Measurements from ENCODE around the gene FCHSD1. TPM values are rescaled to one million over a fixed set of nuclear protein-coding genes. Genes with fewer than 3 reads are reported as not detected.

The FCHSD1 gene
- total and polyA plus RNA-seq, 7 donors: 3.0 to 31.3 (median 17.9) TPM

DNA sequence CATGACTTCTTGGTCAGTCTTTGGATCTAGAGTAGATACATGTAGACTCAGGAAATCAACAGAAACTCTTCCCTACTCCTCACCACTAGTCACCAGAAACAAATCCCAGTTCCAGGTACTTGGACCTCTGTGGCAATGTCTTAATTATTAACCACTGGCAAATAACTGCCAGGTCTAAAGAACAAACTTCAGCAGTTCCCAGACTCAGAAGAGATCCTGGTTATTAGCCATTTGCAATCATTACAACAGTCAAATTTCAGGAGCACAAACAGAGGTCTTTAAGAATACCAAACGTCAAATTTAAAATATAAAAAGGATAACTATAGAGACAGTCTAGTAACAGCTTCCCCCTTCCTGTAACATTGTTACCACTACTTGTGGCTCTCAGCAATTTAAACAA lies 42.7 kb downstream of the FCHSD1 start:
- Histone ChIP-seq H3K27ac (no peak overlapping the region), H3K4me1 (peaks cover 0 to 9% (median 4%) of the 10 kb centered on the region in 4 donors), H3K9me3 (no peaks in the 10 kb centered on the region), H3K36me3 (no peaks in the 10 kb centered on the region), H3K27me3 (no peaks in the 10 kb centered on the region), H3K4me3 (no peak overlapping the region)
- 17 to 22% methylated on average over 1 of the region's 1 CpG for WGBS, 2 donors
- TF ChIP-seq, protein P1, sequence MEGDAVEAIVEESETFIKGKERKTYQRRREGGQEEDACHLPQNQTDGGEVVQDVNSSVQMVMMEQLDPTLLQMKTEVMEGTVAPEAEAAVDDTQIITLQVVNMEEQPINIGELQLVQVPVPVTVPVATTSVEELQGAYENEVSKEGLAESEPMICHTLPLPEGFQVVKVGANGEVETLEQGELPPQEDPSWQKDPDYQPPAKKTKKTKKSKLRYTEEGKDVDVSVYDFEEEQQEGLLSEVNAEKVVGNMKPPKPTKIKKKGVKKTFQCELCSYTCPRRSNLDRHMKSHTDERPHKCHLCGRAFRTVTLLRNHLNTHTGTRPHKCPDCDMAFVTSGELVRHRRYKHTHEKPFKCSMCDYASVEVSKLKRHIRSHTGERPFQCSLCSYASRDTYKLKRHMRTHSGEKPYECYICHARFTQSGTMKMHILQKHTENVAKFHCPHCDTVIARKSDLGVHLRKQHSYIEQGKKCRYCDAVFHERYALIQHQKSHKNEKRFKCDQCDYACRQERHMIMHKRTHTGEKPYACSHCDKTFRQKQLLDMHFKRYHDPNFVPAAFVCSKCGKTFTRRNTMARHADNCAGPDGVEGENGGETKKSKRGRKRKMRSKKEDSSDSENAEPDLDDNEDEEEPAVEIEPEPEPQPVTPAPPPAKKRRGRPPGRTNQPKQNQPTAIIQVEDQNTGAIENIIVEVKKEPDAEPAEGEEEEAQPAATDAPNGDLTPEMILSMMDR (IDR thresholded peaks at IDR 0.05): no peak
- TF ChIP-seq POLR2A (IDR thresholded peaks at IDR 0.05) (no peak), EP300 (IDR thresholded peaks at IDR 0.05) (no peak), POLR2AphosphoS5 (IDR thresholded peaks at IDR 0.05) (no peak)
- DNase-seq: no peak
- intact Hi-C loops (cut with DNase I): no loop called here

DNA sequence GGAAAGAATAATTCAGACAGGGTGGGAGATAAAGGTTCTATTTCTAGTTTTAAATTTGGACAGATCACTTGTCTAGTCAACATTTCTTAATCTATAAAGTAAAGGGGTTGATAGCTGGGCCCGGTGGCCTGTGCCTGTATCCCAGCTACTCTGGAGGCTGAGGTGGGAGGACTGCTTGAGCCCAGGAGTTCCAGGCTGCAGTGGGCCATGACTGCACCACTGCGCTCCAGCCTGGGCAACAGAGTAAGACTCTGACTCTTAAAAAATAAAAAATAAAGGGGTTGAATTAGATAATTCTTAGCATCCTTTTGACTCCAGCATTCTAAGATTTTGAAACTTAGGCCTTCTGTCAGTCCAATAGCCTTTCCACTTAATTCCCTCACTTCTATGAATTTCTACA lies 43.2 kb downstream of the FCHSD1 start:
- Histone ChIP-seq H3K27ac (no peak overlapping the region), H3K9me3 (no peaks in the 10 kb centered on the region), H3K36me3 (no peaks in the 10 kb centered on the region), H3K27me3 (no peaks in the 10 kb centered on the region), H3K4me3 (no peak overlapping the region), H3K4me1 (peaks cover 0 to 12% (median 5%) of the 10 kb centered on the region in 4 donors)
- intact Hi-C loops (cut with DNase I): no loop called here
- 95 to 96% methylated on average over 2 of the region's 2 CpGs for WGBS, 2 donors
- TF ChIP-seq EP300 (IDR thresholded peaks at IDR 0.05) (no peak), POLR2AphosphoS5 (IDR thresholded peaks at IDR 0.05) (no peak), POLR2A (IDR thresholded peaks at IDR 0.05) (no peak)
- TF ChIP-seq, protein P1 (IDR thresholded peaks at IDR 0.05): no peak
- no peak for DNase-seq

DNA sequence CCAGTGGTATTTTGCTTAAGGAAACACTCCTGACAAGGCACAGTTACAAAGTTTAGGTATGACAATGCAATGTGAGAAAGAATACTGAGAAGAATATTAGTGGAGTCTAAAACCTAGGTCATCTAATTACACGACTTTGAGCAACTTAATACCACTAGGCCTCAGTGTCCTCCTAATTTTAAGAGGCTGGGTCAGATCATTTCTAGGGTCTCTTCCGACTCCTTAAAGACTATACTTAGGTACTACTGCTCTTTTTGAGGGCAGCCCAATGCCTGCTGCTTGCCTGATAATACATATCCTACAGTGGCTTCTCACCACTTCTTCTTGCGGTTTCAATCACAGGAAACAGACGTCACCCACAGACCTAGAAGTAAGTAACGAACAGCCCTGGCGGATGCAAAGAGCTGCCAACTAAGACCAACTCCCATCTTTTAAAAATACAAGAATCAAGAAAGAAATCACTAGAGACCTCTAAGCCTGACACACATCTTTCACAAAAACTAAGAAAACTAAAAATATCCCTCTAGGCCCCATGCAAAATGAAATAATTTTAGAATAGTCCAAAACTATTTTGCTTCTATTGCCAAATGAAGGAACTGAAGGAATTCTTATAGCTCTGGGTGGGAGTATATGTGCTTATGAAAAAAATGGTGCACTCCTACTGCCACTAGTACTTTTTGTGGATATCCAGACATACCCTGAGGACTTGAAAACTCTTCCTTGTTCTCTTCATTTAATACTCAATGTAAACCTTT lies 45.5 kb downstream of the FCHSD1 start:
- Histone ChIP-seq H3K36me3 (no peaks in the 10 kb centered on the region), H3K27me3 (no peaks in the 10 kb centered on the region), H3K27ac (peak overlapping the region in 3 of 4 donors; percentile 22 to 69 (median 55)), H3K9me3 (no peaks in the 10 kb centered on the region), H3K4me1 (peaks cover 0 to 12% (median 5%) of the 10 kb centered on the region in 4 donors), H3K4me3 (no peak overlapping the region)
- peak in 1 of 4 donors; percentile 38 for TF ChIP-seq POLR2AphosphoS5 (IDR thresholded peaks at IDR 0.05)
- TF ChIP-seq, protein P1 (IDR thresholded peaks at IDR 0.05): no peak
- intact Hi-C loops (cut with DNase I): no loop called here
- 37 to 80% methylated on average over 6 of the region's 6 CpGs for WGBS, 2 donors
- DNase-seq: peak; percentile 72

DNA sequence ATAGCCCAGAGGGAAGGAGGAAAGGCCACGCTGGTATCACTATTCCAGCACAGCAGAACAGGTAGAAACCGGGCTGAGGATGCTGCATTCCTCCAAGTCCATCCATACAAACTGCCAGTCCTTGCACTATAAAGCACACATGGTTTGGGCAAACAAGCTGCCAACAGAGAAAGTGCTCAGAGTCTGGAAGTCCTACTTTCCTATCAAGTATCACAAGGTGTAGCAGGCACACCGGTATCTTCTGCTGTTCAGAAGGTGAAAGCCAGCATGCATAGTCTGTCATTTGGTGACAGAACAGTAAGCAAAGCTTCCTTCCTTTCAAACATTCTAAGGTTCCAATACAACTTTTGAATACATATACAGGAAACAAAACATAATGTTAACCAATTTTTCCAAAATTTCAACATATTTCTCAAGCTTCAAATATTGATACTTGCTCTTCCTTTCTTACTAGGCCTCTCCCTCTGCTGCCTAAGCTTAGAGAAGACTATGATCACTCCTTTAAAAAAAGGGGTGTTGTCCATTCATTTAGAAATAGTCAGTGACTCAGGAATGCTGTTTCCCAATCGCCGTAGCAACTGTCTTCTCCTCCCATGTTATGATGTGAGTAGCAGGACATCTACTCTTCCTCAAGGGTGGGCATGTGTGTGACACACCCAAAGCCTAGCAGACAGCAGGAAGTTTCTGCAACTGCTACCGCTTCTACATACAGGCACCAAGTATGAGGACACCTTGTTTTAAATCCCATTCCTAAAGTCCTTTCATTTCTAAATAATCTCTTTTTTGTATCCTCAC lies 47.1 kb downstream of the FCHSD1 start:
- Histone ChIP-seq H3K4me1 (peaks cover 0 to 15% (median 5%) of the 10 kb centered on the region in 4 donors), H3K36me3 (no peaks in the 10 kb centered on the region), H3K4me3 (no peak overlapping the region), H3K9me3 (no peaks in the 10 kb centered on the region), H3K27me3 (no peaks in the 10 kb centered on the region), H3K27ac (peak overlapping the region; percentile 27 to 69 (median 32))
- WGBS, 2 donors: 43 to 49% methylated on average over 6 of the region's 6 CpGs
- TF ChIP-seq EP300 (IDR thresholded peaks at IDR 0.05): no peak
- peak in 1 of 4 donors; percentile 53 for TF ChIP-seq POLR2AphosphoS5 (IDR thresholded peaks at IDR 0.05)
- TF ChIP-seq, protein P1 (IDR thresholded peaks at IDR 0.05): no peak
- TF ChIP-seq POLR2A (IDR thresholded peaks at IDR 0.05): no peak
- DNase-seq: peak; percentile 83
- intact Hi-C loops (cut with DNase I): no loop called here
